HG03460 (cell line): ENCODE data around the gene ADAMTS1.

Source experiments
- ATAC-seq: cut with Tn5 transposase; IDR thresholded peaks from one replicate; pipeline ENCODE4 v1.9.1; 2021; ENCODE audit not compliant: unreplicated experiment

Gene ADAMTS1

DNA sequence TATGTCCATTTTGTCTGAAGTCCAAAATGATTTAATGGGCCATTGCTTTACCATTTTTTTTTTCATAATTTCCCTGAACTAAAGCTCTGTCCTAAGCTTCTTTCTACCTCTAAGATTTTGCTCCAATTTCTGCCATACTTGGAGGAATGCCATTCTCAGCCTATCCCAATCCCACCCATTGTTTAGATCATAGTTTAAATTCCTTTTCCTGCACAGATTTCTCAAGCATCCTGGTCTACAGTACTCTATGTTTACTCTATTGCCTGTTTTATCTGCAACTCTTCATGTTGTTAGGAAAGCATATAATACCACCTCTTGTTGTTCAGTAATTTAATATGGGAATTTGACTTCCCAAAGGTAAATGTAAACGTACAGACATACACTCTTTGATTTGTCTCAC, 30.8 kb downstream of the ADAMTS1 start:
- ATAC-seq: no peak

DNA sequence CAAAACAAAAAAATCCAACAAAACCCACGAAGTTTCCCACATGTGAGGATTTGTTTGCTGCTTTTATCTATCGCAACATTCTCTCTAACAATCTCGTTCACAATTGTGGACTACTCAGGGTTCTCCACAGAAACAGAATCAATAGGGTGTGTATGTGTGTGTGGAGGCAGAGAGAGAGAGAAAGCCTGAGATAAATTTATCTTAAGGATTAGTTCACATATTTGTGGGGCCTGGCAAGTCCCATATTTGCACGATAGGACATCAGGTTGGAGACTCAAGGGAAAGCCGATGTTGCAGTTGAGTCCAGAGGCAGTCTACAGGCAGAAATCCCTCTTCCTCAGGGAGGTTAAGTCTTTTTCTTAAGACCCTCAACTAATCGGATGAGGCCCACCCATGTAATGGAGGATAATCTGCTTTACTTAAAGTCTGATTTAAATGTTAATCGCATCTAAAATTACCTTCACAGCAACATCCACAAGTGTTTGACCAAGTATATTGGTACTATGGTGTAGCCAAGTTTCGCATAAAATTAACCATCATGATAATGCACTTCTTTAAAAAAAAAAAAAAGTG, 31.7 kb downstream of the ADAMTS1 start:
- no peak for ATAC-seq

DNA sequence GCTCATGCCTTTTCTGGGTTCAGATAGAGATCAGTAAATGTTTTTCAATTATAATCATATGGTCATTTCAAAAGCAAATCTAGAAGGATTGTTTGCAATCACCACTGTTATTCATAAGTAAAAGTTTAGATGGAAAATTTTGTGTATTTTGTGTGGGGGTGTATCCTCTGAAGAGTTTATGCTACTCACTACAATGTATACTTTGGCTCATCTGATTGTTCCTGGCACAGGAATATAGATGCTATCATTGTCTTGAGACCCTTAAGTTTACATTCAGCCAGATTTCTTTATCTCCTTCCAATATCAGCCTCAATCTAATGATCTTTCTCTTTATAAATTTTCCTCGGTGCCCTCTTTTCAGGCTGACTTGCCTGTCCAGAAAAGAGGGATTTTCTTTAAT, 33.0 kb downstream of the ADAMTS1 start:
- no peak for ATAC-seq

DNA sequence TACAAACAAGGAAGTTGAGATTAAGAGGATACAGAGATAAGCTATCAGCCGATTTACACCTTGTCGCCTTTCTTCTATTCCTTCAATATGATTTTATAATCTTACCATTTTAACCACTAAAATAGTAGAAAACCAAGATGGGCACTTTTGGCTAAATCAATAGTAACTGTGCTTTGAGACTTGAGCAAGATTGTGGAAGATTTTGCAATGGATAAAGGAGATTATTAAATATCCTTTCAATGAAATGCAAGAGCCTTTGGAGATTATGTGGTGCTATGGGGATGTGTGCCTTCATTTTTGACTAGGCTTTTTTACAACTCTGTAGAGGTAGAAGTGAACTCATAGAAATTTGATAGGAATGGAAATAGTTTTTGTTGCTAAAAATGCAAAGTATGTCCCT, 33.7 kb downstream of the ADAMTS1 start:
- ATAC-seq: no peak

DNA sequence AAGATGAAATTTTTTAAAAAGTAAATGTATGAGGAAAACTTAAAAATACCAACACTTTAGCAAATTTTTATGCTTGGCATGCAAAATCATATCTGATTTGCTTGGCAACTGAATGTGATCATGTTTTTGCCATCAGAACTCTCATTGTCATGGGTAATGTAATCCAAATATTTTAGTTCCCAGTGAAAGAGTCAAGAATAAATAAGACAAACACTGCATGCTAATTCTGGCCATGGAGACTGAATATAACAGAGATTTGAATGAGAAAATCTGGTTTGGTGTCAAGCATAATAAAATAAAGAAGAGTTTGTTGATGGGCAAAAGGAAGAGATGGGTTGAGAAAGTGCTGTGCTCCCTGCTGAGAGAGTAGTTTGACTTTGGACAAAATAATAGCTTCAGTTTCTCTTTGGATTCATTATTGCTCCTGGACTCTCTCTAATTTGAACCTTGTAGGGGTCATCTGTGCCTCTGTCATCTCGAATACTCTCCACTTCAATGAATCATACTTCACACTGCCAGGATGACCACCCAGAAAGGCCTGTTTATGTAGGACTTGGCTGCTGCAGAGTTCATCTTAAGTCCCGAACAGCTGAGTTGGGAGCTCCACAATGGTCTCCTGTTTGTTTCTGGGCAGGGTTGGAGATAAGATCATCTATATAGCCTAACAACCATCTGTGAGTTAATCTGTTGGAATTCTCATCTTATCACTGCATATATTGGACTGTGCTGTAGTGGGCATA, 34.4 kb downstream of the ADAMTS1 start:
- no peak for ATAC-seq

DNA sequence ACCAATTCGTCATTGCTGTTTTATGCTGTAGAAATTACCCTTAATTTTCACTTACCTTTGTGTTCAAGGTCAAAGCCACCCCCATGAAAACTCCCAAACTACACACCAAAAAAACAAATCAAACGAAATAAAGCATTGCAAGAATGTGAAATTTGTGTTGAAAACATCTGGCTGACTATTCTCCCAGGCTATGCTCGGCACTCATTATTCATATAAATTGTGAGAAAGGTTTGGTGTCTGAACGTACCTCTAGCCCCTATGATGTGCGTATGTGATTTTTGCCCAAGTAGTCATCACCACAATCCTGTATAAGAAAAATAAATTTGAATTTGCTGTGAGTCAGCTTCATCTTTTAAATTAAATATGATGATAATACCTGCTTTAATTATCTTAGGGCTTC, 34.9 kb downstream of the ADAMTS1 start:
- no peak for ATAC-seq

DNA sequence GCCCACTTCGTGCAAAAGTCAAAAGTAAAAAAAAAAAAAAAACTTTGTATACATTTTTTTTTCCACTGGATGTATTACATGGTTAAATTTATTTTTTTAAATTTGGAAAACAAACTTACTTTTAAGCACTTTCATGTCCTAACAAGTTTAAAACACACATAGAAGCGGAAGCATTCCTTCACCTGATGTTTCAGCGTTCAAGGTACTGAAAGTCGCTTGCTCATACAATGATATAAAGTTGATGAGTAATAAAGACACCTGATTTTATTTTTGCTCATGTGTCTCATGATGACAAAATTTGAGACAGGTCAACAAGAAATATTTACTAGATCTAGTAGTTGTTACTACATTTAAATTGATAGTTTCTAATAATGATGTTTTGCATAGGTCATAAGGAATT, 35.5 kb downstream of the ADAMTS1 start:
- no peak for ATAC-seq

DNA sequence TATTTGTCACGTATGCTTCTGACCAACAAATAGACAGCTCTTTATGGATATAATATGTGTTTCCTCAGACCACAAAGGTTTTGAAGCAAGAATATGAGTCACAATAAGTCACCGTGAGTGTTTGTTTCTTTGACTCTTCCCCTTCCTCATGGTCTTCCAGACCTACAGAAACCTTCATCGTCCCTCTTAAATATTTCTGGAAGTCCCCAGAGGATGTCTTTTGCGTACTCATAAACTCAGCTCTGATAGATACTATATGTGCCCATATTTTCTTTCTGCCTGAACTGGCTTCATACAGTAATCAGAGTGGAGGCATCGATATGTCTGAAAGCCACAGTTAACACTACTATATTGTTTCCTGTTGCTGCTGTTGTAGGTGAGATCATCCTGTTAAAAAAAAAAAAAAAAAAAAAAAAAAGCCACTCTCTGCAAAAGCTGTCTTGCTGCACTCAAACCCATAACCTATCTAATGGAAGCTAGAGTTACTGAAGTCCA, 38.4 kb downstream of the ADAMTS1 start:
- no peak for ATAC-seq

DNA sequence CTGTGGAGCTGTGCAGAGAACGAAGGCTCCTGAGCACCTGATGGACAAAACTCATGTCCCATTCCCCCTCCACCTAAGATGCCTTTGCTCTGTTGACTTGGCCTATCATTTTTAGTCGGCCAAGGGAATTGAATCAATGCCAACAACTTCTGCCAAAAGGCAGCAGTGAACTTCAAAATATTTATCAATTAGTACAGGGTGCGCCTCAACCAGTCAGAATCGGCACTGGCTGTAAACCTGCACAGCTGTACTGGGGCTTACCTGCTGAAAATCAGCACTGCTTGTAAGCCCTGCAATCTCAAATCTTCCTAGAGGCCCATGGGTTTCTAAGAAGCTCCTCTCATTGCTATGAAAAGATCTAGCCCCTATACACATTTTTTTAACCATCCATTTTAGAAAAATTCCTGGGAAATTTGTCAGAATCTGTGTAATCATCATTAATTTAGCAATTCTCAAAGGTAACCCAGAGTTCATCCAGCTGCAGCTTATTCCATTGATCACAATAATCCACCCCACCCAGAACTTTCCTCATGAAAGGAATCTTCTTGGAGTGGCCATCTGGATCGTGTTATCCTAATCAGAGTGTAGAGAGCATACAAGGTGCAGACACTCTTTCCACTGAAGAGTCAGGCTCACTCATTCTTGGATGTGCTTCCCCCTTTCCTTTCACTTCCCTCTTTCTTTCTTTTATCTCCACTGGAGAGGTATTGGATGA, 40.2 kb downstream of the ADAMTS1 start:
- no peak for ATAC-seq

DNA sequence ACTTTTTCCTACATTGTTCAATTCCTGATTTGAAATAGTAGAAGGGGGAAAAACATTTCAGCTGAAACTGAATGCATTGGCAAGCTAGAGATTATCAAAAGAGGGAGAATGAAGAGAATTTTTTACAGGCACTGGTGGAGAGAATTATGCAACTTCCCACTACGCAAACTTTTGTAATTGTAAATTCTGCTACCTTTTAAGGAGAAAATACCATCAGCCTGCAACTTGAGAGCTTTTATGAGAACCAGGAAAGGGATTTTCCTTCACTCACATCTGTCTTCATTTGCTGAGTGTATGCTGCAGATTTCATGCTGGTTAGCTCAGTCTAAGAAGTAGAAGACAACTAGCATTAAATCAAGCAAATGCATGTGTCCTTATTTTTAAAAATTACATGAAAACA, 43.7 kb downstream of the ADAMTS1 start:
- no peak for ATAC-seq

DNA sequence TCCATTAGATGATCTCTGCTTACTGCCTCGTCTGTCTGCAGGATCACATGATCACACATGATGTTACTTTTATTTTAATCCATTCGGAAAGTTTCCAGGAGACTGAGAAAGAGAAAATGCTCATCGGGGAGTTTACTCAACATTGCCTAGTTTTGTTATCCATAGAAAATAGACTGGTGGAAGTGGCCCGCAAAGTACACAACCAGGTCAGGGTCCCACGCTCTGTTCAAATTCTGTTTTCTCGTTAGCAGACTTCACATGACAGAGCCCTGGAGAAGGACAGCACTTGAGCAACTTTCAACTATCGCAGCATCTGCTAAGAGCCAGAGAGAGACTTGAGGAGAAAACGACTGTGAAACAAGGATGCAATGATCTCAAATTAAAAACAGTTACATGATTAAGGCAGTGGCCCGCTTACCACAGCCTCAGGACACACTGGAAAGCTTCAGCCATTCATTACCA, 44.2 kb downstream of the ADAMTS1 start:
- ATAC-seq: no peak

DNA sequence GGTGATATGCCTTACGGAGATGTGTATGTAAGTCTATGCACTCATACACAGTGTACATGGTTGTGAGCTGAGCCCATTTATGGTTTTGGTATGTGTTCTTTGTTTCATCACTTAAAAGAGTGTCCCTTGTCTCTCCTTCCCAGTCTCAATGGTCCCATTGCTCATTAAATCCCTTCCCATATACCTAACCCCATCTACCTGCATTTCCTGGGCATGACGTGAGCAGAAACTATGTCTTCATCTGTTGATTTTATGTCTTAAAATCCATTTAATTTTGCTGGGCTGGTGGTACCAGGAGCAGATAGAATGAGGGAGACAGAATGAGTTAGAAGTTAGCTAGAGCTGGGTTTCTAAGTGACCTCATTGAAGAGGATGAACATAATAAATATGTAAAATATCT, 44.8 kb downstream of the ADAMTS1 start:
- ATAC-seq: no peak

DNA sequence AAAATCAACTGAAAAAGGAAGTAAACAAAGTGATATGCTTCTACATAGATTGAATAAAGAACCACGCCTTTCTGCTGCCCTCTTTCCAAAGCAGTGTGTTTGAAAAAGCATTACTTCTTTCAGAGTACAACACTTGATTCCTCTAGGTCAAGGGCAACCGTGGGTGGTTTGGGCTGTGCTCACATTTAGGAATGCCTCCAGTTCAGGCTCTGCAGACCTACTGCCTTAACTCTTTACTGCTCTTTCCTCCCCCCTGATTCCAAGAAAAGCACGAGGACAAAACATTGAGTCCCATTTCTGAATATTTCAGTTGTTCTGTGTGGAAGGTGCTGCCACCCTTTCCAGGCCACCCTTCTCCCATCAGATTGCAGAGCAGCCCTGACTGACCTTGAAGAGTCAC, 45.2 kb downstream of the ADAMTS1 start:
- ATAC-seq: no peak

DNA sequence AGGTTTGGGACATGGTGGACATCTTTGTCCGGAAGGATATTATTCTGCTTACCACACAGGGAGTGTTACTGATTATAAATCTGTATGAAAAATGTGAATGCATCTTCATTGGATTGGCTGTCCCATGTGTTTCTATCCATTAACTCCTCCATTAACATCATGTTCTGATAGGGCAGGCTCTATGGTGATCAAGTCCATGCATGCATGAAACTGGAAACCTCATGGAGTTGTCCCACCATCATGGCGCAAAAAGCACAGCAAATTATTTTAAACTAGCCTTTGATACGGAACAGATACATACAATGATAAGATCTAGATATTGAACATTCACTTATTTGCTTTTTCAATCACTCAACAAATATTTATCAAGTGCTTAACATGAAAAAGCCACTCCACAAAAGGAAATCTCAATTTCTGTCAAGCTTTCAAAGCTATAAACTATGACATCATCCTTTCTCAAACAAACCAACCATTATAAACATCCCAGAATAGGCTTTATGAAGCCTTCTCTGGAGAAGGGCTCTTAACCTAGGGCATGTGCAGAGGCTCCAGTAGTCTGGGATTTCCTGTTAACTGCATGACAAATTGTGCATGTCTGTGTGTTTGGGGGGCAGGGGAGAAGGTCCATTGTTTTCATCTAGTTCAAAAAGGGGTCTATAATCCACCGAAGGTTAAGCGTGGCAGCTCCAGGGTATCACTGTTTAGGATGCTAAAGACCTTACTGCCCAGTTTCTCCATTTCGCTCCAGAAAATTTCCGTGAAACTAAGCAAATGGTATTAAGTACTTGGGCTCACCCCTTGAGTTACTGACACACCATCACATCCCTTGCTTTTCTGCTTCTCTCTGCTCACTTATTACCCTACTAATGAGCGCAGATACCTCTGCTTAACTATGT, 46.1 kb downstream of the ADAMTS1 start:
- no peak for ATAC-seq

DNA sequence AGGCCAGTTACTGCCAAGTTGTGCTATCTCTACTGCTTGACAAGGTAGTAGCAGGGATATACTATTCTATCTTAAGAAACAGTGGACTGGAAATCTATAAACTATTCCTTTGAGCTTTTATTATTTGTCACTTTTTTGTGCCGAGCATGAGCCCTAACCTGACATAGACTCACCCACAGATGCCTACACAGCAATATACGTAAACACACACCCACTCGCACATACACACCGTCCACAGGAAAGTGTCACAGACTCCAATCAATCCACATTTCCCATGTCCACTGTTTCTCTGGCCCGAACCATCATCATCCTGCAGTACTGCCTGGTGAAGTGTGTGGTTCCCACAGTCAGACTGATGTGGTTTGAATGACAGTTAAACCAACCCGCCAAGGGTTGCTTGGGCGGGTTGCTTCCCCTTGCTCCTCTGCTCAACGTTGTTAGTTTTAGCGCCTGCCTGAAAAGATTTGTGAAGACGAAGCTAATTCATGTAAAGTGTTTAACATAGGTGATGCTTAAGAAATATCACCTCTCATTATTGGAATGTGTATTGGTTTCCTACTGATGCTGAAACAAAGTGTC, 47.2 kb downstream of the ADAMTS1 start:
- no peak for ATAC-seq

DNA sequence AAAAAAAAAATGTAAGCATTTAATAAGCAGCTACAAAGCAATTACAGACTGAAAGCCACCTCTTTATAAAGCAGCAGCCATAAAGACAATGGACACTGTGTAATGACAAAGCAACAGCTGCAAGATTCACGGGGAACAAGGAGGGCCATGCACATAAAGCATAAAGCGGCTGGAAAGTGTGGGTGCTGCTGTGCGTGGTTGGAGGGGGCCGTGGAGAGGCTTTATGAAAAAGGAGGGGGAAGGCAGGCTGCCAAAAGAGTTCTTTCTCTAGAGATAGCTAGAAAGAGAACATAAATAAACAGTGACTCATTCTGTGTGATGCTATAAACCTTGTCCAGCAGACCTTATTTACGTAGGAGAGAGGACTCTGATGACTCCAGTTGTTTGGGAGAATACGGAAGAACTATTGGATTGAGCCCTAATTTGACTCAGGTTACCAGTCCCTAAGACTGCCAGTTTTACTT, 49.3 kb downstream of the ADAMTS1 start:
- ATAC-seq: no peak

DNA sequence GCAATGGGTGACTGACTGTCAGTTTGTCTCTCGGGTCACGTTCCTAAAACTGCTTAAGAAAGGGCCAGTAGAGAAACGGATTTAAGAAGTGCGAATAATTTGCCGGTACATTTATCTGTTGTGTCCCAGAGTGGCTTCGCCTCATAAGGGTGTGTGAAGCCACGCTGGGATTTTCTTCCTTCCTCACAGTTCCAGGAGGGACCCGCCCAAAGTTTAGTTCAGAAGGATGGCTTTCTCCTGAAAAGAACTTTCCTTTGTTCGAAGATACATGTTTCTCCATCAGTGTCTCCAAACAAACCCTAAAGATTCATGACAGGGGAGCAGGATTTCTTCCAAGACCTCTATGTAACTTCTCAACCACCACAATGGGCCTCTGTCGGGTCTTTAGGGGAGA, 49.8 kb downstream of the ADAMTS1 start:
- ATAC-seq: no peak

DNA sequence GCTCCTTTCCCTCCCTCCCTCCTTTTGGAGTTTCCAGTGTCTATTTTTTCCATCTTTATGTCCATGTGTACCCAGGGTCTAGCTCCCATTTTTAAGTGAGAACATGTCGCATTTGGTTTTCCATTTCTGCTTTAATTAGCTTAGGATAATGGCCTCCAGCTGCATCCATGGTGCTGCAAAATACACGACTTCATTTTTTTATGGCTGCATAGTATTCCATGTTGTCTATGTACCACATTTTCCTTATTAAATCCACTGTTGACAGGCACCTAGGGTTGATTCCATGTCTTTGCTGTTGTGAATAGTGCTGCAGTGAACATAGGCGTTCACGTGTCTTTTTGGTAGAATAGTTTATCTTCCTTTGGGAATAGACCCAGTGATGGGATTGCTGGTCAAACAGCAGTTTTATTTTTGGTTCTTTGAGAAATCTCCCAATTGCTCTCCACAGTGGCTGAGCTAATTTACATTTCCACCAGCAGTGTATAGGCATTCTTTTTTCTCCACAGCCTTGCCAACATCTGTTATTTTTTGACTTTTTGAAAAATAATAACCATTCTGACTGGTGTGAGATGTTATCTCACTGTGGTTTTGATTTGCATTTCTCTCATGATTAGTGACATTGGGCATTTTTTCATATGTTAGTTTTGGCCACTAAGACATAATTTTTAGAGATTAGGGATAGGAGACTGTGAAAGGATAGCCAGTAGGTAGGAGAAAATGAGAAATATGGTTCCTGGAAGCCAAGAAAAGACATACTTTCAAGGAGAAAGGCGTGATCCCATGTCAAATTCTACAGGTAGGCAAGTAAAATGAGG, 50.4 kb downstream of the ADAMTS1 start:
- no peak for ATAC-seq

DNA sequence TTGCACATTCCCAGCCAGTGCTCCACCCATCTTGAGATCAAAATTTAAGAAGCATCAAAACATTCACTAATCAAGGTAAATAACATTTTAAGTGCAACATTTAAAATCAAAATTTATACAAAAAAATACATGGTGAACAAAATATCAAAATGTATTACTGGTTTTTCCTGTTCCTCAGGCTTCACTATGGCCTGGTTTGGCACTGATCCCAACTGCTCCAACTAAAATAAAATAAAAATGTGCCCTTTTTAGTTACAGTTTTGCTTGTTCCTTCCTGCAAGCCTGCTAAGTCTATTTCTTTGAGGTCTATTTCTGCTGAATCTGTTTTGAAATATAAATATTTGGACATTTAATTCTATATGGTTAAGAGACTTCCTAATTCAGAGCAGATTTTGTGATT, 54.9 kb downstream of the ADAMTS1 start:
- no peak for ATAC-seq

DNA sequence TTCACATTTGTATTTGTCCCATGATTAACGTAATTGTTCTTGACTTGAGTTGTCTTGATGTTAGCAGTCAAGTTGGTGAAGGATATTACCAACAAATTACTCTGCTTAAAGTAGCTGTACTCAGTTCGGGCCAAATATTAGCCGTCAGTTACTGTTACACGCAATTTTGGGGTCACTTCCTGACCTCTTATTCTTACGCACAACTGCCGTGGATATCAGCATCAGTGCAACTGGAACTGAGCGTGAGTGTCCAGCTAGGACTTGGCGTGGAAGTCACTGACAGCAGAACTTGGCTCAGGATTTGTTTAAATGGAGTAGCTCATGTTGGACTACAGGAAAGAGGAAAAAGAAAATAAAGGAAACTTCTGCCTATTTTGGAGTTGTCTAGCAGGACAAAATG, 56.4 kb downstream of the ADAMTS1 start:
- ATAC-seq: no peak
